COR-L47 (cell line): Measurements from ENCODE around the gene PITPNC1.
"Not testable (repeated sequence)": the region's sequence is repeated elsewhere in the genome, so short reads cannot be mapped to it uniquely, and the experiment has no call there.

ENCODE experiments used
- DNase-seq: peaks from one replicate; lab custom pipeline; 2025; lab: John Stamatoyannopoulos, UW

Gene PITPNC1

DNA sequence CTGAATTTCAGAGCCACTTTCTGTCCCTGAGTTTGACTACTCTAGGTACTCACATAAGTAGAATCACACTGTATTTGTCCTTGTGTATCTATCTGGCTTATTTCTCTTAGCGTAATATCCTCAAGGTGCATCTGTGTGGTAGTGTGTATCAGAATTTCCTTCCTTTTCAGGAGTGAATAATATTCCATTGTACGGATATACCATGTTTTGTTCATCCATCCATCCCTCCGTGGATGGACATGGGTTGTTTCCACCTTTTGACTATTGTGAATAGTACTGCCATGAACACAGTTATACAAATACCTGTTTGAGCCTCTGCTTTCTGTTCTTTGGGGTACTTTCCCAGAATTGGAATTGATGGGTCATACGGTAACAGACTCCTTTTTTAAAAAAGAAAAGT is 111.7 kb downstream of the PITPNC1 start:
- no peak for DNase-seq

DNA sequence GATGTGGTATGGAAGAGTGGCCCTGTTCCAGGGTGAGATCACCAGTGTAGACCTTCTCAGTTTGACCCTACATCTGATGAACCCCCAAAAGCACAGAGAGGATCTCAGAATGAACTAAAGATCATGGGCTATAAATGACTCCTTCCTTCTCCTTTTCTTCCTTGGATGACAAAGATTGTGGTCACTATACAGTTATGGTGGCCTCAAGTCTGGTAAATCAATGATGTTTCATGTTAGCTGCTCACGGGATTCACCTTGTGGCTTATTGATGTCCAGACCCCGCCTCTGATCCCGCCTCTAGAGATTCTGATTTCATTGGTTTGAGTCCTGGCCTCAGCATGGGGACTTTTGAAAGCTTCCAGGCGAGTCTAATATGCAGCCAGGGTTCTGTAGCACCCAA is 112.2 kb downstream of the PITPNC1 start:
- no peak for DNase-seq

DNA sequence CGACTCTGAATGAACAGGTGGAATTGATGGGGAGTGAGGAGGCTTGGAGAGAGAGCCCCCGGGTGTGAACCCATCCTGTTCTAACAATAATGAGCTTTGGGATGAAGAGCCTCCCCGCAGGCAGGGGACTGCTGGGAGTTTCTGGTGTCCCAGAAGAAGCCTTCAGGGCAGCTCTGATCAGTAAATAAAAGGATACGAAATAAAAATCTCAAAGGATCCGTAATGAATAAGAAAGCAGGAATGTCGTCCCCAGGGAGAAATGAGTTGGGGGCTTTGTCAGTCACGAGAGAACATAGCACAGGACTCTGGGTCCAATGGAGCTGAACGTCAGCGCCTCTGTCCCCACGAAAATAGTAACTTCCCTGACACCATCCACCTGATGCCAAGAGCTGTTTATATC is 113.4 kb downstream of the PITPNC1 start:
- no peak for DNase-seq

DNA sequence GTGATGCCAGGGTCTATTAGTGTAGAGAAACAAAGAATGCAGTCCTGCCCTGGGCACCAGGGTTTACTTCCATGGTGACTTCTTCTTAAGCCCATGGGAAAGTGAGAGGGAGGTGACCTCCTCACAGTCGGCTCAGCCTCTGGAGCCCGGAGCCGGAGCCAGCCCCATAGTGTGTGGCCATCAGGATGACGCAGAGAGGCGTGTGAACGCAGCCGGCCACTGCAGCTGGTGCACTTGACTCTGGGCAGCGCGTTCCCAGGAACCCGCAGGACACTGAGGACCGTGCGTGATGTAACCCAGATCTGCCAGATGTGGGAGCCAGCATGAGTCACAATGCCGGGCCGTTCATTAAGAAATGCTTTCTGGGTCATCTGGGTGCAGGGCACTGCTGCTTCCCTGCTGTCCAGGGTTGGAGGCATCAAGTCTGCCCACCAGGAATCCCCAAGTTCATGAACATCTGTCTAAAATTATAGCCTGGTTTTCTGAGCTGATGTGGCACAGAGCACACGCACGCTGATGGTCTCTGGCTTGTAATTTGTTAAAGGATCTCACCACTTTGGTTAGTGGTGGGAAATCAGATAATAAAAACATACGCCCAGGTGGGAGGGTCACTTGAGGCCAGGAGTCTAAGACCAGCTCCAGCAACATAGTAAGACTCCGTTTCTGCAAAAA is 114.1 kb downstream of the PITPNC1 start:
- no peak for DNase-seq

DNA sequence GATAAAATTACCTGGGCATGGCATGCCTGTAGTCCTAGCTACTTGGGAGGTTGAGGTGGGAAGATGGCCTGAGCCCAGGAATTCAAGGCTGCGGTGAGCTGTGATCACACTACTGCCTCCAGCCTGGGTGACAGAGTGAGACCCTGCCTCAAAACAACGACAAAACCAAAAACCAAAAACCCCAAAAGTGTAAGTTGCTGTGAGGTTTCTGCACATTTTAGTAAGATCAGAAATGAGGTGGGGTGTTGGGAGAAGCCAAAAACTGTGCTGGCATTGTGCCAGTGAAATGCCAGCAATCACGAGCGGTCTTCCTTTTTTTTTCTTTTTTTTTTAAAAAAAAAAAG is 114.6 kb downstream of the PITPNC1 start:
- no peak for DNase-seq

DNA sequence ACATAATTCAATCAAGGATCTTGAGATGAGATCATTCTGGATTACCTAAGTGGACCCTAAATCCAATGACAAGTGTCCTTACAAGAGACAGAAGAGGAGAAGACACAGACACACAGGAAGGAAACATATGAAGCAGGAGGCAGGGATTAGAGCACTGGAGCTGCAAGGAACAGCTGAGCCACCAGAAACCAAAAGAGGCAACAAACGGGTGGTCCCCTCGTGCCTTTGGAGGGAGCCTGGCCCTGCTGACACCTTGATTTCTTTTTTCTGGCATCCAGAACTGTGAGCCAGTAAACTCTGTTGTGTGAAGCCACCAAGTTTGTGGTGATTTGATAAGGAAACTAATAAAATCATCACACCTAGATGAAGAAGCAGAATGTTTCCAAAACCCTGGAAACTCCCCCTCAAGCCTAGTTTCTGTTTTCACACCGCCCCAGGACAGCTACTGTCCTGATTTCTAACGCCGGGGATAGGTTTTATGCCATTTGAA is 115.2 kb downstream of the PITPNC1 start:
- DNase-seq: no peak

DNA sequence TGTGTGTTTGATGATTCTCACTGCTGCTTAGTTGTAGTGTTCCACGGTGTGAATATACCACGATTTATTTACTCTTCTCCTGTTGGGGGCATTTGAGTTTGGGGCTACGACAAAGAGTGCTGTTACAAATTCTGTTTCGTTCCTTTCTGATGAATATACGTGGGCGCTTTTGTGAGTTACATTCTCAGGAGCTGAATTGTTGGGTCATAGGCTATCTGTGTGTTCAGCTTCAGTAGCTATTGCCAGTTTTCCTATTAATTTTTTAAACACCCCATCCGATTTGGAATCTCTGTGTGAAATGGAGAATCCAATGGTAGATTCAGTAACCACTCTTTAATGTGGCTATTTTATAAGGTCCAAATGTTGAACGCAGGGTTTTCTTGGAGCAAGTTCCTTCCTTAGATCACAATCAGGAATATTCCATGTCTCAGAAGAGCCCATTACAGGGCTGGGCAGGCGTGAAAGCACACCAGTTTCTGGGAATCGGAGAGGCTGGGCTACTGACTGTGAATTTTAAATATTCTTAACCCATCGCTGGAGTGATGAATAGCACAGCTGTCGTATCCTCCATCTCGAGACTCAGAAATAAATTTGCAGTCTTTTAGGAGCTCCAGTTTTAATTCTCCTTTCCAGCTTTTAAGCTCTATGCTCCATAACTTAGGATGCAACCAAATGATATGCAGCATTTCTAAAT is 115.9 kb downstream of the PITPNC1 start:
- no peak for DNase-seq

DNA sequence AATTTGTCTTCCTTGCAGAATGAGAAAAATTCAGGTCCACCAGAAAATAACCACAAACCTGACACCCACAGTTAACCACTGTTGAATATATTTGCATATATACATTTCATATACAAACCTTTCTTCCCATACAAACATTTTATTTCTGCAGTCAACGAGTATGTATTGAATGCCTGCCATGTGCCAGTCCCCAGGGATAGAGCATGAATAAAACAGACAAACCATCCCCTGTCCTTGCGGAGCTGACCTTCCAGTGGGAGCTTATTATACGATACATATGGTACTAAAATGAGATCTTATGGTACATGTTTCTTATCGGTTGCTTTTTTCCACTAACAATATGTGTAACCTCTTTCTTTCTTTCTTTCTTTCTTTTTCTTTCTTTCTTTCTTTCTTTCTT is 116.7 kb downstream of the PITPNC1 start:
- DNase-seq: no peak

DNA sequence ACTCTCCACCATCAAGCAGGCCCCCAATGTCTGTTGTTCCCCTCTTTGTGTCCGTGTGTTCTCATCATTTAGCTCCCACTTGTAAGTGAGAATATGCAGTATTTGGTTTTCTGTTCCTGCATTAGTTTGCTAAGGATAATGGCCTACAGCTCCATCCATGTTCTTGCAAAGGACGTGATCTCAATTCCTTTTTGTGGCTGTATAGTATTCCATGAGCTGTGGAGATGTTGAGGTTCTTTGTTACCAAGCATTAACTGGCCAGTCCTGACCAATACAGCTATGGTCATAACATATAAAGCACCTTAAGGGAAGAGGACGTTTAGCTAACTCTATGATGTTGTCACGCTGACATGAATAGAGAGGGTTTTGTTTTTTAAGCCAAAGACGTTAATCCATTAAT is 118.5 kb downstream of the PITPNC1 start:
- not testable (repeated sequence) for DNase-seq

DNA sequence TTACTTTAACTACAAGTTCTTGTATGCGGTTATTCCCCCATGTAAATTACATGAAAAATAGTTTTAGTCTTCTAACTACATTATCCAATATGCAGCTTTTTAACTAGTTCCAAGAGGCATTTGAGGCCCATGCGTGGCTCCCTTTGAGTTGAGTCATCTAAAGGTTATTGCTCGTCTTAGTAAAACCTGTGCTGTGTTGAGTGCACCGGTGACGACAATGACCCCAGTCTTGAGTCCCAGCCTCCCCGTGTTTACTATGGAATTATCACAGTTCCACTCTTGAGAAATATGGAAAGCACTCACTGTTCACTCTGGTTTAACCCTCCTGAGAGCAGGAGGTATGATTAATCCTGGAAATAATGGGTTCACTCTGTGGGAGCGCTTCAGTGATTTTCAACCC is 119.2 kb downstream of the PITPNC1 start:
- DNase-seq: no peak

DNA sequence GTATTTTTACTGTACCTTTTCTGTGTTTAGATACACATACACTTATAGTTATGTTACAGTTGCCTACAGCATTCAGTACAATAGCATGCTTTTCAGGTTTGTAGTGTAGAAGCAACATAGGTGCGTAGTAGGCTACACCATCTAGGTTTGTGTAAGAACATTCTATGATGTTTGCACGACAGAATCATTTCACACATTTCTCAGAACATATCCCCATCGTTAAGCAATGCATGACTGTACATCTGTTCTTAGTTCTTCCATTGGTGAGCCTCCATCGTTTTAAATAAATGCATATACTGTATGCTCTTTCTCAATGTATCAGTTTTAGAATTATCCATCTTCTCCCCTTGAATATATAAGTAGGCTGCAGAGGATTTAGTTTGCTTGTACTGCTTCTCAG is 122.6 kb downstream of the PITPNC1 start:
- DNase-seq: no peak

DNA sequence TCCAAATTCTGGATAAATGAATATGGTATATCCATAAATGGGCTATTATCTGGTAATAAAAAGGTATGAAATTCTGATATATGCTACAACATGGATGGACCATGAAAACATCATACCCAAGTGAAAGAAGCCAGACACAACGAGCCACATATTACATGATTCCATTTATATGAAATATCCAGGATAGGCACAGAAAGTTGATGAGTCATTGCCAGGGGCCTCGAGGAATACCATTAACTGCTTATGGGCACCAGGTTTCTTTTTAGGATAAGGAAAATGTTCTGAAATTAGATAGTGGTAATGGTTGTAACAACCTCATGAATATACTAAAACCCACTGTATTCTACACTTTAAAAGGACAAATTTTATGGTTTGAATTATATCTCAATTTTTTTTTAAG is 123.2 kb downstream of the PITPNC1 start:
- DNase-seq: no peak

DNA sequence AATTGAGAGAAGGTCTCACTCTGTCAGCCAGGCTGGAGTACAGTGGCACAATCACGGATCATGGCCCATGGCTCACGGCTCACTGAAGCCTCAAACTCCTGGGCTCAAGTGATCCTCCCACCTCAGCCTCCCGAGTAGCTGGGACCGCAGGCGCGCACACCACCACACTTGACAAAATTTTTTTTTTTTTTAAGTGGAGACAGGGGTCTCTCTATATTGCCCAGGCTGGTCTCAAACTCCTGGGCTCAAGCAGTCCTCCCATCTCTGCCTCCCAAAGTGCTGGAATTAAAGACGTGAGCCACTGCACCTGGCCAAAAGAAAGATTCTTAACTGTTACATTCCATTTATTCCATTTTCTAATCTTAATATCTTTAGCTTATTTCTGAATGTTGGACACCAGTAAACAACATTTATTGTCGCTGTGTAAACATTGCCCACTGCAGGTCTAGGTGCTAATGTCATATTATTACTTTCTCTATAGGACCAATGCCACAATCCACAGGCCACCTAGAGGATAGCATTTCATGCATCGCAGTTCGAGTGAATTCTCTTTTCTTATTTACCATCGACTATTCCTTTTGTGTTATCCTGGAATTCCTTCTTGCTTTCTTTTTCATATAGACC is 123.7 kb downstream of the PITPNC1 start:
- DNase-seq: no peak

DNA sequence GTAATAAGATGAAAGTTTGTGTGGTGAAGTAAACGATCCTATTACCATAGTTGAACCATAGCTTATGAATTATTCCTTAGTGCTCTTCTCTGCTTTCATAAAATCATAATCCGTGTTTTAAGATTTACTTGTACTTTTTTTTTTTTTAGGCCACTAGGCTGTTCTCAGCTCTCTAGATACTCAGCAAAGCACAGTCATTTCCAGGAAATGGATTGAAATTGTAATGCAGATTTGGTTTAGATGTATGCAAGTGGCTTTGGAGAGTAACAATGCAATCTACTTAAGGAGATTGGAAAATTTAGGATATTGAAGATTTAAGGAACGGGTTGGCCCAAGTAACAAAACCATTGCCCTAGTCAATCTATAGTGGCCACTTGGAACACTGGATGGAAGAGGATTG is 125.1 kb downstream of the PITPNC1 start:
- DNase-seq: no peak

DNA sequence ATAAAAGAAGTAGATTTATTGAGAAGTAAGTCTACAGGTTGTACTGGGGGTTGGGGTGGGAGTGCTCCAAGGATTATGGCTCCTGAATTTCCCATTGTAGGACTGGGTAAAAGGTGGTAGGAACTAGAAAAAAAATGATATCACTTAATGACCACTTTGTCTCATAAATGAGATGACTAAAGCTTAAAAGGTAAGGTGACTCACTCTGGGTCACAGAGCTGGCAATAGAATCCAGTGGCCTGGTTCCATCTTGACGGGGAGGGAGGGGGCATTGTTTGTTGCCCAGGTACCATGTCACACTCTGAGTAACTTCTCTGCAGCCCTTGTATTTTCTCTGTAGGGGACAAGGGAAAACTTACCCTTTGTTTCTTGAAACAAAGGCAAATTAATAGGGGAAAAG is 126.1 kb downstream of the PITPNC1 start:
- DNase-seq: no peak

DNA sequence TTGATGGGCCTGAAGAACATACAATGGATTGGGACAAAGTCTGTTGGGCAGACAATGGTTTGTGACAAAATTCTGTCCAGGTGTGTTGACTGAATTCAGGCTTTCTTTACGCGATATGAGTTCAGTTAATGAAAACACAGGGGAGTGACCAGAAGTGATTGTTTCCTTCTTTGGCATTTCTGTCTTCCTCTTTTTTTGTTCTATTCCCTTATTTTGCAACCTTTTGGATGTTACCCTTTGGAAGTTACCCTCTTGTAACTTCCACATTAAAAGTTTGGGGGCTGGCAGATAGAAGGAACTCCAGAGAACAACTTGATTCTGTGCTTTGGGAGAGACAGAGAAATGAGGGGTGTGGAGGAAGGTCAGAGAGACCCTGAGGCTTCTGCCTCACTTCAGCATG is 126.7 kb downstream of the PITPNC1 start:
- no peak for DNase-seq

DNA sequence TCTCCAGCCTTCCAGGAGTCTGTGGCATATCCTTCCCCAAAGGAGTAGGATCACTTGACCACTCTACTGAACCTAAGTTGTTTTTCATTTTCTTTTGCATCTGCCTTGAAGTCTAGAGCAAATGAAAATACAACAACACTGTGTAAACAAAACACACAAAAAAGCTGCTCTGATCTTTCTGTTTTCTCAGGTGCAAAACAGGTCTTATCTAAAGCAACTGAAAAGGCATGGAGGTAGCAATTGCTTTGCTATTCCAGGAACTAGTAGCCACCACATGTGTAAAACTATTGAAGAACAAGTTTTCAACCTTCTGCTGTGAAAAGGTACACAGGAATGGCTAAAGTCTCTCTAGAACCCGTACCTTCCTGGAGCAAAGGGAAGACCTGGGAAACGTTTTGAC is 127.1 kb downstream of the PITPNC1 start:
- DNase-seq: no peak

DNA sequence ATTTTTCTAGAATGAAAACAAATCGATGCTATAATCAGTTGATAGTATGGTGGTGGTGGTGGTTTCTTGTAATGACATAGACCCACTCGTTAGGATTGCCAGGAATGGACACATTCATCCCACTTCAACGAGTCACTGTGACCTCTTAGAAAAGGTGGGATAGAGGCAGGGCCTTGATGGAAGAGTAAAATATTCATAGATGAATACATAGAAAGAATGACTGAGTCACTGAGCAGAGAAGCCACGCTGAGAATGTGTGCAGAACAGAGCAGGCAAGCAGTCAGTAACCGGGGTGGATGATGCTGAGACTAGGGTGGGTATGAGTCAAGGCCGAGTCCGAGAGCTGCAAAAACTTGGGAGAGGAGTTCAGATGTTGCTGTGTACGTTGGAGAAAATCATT is 129.9 kb downstream of the PITPNC1 start:
- DNase-seq: no peak

DNA sequence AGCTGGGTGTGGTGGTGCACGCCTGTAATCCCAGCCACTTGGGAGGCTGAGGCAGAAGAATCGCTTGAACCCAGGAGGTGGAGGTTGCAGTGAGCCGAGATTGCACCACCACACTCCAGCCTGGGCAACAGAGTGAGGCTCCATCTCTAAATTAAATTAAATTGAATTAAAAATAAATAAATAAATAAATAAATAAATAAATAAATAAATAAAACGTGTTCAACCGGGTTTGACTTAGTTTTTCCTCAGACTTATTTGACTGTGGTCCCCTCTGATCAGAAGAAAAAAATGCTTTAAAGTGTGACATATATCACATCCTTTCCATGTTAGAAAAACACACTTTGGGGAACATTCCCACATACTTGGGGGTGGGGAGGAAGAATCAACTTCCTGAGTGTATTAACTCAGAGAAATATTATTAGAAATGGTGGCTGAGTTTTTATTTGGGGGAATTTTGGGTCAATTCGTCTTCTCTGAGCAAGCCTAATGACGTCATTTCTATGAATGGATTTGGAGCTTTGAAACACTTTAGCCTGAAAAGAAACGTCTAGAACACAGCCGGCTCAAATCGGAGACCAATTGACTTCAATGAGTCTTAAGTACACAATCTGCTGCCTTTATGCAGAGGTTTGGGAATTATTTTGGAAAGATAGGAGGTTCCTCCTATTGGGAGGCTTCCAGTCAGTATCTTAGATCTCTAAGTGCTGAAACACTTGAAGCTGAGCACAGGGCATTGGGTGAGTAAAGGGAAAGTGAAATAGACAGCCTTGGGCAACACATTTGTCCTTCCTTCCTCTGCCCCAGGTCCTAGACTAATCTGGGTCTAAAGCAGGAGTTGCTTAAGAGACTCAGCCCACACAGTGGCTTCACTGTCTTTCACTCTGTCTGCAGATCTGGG is 132.6 kb downstream of the PITPNC1 start:
- no peak for DNase-seq

DNA sequence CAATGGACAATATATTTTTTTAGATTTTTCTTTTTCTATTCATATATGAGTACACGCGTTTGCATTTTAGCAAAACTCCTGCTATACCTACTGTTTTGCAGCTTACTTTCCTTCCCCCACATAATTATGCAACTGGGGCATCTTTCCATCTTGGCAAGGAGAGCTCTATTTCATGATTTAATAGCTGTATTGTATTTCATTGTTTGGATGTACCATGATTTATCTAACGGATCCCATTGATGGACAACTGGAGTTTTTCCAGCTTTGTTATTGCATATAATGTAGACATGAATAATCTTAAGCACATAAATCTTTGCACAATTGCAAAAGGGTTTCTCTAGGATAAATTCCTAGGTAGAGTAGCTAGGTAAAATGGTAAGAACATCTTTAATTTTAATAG is 133.9 kb downstream of the PITPNC1 start:
- no peak for DNase-seq

DNA sequence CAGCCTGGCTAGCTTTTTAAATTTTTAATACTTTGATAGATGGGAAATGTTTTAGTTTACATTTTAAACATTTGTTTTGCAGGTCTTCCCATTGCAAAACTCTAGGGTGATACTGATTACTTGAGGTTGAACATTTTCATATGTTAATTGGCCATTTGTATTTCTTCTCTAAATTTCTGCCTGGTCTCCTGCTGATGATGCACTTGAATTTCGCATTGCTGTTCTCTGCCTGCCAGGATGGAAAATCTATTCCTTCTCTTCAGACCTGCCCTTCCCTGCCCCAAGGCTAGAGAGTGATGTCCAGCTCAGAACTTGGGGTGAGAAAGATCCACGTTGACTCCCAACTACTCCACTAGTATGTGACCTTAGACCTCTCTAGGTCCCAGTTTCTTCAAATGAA is 134.7 kb downstream of the PITPNC1 start:
- no peak for DNase-seq

DNA sequence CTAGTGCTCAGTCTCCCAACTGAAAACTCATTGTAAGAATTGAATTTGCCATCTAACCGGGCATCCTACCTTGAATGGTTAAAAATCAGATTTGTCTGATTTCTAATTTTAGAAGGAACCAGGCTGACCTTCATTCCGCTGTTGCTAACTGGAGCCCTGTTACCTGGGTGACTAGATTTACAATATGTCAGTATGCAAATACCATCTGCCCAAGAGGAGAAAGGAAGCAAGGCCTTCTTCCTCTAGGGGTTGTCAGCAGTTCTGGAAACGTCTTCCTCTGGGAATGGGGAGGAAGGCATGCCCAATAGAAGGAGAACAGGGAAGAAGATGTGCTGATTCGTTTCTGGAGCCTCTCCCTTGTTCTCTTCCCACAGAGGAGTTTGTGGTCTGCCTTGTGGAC is 137.9 kb downstream of the PITPNC1 start:
- no peak for DNase-seq
